Measurements from ENCODE around the gene PDE4D. TPM values are rescaled to one million over a fixed set of nuclear protein-coding genes. Genes with fewer than 3 reads are reported as not detected.

PDE4D gene
- total RNA-seq, 1 experiment from 2014 or later: 3.3 TPM

GRCh38 chr5:59722874-59723273, 170.7 kb downstream of the PDE4D start (continued):
- no peak for TF ChIP-seq CDX4 (CRISPR knock-in tag; IDR thresholded peaks at IDR 0.05; ENCODE audit: borderline replicate concordance)
- no peak for TF ChIP-seq ZNF396 (CRISPR knock-in tag; IDR thresholded peaks at IDR 0.05; ENCODE audit: borderline replicate concordance)
- no peak for TF ChIP-seq OVOL2 (CRISPR knock-in tag; IDR thresholded peaks at IDR 0.05; ENCODE audit: borderline replicate concordance)
- TF ChIP-seq PRRX2 (CRISPR knock-in tag; IDR thresholded peaks at IDR 0.05): no peak

GRCh38 chr5:59721741-59722140, 171.8 kb downstream of the PDE4D start:
- H3K9me3 Mint-ChIP-seq: peaks cover 10% of the 10 kb centered on the region
- no peaks in the 10 kb centered on the region for H3K27me3 Mint-ChIP-seq (ENCODE audit: low read depth)
- no peak overlapping the region for H3K27ac Mint-ChIP-seq
- no peak for DNase-seq (ENCODE audit: low spot score)
- ChIA-PET POLR2A (no interaction called here), CTCF (interaction anchor here (1.0 kb wide), 1 partner anchor 215 kb away, joined by 3 read pairs; no protein-coding TSS in a partner anchor)
- peaks cover 59% of the 10 kb centered on the region for H3K4me1 Mint-ChIP-seq
- peaks cover 4% of the 10 kb centered on the region; the same call in 1 of the 2 replicates for H3K36me3 Mint-ChIP-seq
- TF ChIP-seq, protein P1, sequence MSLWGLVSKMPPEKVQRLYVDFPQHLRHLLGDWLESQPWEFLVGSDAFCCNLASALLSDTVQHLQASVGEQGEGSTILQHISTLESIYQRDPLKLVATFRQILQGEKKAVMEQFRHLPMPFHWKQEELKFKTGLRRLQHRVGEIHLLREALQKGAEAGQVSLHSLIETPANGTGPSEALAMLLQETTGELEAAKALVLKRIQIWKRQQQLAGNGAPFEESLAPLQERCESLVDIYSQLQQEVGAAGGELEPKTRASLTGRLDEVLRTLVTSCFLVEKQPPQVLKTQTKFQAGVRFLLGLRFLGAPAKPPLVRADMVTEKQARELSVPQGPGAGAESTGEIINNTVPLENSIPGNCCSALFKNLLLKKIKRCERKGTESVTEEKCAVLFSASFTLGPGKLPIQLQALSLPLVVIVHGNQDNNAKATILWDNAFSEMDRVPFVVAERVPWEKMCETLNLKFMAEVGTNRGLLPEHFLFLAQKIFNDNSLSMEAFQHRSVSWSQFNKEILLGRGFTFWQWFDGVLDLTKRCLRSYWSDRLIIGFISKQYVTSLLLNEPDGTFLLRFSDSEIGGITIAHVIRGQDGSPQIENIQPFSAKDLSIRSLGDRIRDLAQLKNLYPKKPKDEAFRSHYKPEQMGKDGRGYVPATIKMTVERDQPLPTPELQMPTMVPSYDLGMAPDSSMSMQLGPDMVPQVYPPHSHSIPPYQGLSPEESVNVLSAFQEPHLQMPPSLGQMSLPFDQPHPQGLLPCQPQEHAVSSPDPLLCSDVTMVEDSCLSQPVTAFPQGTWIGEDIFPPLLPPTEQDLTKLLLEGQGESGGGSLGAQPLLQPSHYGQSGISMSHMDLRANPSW (CRISPR knock-in tag; conservative IDR thresholded peaks at IDR 0.05; ENCODE audit: low read depth): no peak
- TF ChIP-seq, protein P2, sequence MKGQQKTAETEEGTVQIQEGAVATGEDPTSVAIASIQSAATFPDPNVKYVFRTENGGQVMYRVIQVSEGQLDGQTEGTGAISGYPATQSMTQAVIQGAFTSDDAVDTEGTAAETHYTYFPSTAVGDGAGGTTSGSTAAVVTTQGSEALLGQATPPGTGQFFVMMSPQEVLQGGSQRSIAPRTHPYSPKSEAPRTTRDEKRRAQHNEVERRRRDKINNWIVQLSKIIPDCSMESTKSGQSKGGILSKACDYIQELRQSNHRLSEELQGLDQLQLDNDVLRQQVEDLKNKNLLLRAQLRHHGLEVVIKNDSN (CRISPR knock-in tag; IDR thresholded peaks at IDR 0.05): no peak
- TF ChIP-seq FOXK1 (CRISPR knock-in tag; IDR thresholded peaks at IDR 0.05) (no peak), ZNF396 (CRISPR knock-in tag; IDR thresholded peaks at IDR 0.05; ENCODE audit: borderline replicate concordance) (no peak), GTF2I (CRISPR knock-in tag; conservative IDR thresholded peaks at IDR 0.05) (no peak), ZNF423 (CRISPR knock-in tag; IDR thresholded peaks at IDR 0.05) (no peak), JAZF1 (CRISPR knock-in tag; IDR thresholded peaks at IDR 0.05) (no peak), PREB (CRISPR knock-in tag; IDR thresholded peaks at IDR 0.05; ENCODE audit: borderline replicate concordance) (no peak), NR2C2 (CRISPR knock-in tag; IDR thresholded peaks at IDR 0.05) (no peak), SP1 (CRISPR knock-in tag; conservative IDR thresholded peaks at IDR 0.05) (no peak), NFYB (CRISPR knock-in tag; conservative IDR thresholded peaks at IDR 0.05; ENCODE audit: low read depth) (no peak), GRHL2 (CRISPR knock-in tag; IDR thresholded peaks at IDR 0.05; ENCODE audit: insufficient replicate concordance, severe bottlenecking) (no peak)
- TF ChIP-seq, protein P3, sequence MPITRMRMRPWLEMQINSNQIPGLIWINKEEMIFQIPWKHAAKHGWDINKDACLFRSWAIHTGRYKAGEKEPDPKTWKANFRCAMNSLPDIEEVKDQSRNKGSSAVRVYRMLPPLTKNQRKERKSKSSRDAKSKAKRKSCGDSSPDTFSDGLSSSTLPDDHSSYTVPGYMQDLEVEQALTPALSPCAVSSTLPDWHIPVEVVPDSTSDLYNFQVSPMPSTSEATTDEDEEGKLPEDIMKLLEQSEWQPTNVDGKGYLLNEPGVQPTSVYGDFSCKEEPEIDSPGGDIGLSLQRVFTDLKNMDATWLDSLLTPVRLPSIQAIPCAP (CRISPR knock-in tag; IDR thresholded peaks at IDR 0.05): no peak
- TF ChIP-seq, protein P4, sequence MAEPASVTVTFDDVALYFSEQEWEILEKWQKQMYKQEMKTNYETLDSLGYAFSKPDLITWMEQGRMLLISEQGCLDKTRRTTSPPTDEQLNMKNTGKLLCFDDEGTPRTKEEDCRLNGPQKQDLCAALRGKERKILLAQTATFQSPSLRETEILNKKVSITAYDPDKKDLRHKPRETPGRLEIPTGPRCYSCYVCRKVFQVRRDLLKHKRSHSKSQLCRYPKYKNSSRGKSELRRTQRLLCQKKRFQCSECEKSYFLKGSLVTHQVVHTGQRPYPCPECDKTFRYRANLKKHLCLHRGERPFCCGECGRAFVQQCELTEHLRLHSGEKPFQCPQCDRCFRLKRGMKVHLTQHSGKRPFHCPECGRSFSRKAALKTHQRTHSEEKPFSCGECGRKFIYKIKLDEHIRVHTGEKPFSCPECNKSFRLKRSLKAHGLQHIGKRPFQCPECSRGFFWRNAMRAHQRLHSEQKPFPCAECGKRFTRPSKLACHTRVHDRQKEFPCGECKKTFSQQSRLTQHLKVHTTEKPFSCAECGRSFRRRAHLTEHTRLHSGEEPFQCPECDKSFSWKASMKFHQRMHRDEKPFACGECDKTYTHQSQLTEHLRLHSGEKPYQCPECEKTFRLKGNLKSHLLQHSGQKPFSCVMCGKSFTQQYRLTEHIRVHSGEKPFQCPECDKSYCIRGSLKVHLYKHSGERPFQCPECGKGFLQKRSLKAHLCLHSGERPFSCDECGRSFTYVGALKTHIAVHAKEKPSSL (CRISPR knock-in tag; conservative IDR thresholded peaks at IDR 0.05): no peak
- H3K4me3 Mint-ChIP-seq: no peak overlapping the region
- ATAC-seq: no peak
